C1 segment of cervical spinal cord (tissue), 14 donors: ENCODE data around the gene ARFRP1.
A peak's percentile ranks its signal among the peaks of the same experiment; 100 is the strongest.

Experiments used
- DNase-seq, 14 donors: peaks; one replicate each; lab custom pipeline; 2025; lab: John Stamatoyannopoulos, UW

ARFRP1 gene

DNA sequence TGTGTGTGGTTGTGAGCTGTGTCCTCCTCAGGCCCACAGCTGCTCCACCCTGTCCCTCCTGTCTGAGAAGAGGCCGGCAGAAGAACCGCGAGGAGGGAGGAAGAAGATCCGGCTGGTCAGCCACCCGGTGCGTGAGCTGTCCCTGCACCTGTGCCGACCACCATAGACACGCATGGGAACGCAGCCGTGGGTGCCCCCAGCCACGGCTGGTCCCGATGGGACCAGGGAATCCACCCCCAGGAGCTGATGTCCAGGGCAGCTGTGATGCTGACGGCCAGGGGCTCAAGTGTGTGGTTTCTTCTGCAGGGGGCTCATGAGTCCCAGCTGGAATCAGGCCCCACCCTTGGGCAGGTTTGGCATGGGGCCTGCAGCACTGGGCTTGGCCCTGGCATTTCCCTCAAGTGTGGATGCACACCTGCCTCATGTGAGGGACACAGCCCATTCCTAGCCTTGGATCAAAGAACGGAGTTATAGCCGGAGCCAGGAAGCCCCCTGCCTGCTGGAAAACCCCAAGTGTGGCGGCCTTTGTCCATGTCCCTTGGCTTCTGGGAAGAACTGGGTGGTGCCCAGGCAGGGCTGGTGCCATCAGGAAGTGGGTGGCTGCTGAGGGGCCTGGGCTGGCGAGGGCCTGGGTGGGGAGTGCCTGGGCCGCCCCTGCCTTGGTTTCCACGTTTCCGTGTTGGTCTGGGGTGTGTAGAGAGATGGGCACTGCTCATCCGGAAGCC, 15.9 kb downstream of the ARFRP1 start:
- DNase-seq: no peak

DNA sequence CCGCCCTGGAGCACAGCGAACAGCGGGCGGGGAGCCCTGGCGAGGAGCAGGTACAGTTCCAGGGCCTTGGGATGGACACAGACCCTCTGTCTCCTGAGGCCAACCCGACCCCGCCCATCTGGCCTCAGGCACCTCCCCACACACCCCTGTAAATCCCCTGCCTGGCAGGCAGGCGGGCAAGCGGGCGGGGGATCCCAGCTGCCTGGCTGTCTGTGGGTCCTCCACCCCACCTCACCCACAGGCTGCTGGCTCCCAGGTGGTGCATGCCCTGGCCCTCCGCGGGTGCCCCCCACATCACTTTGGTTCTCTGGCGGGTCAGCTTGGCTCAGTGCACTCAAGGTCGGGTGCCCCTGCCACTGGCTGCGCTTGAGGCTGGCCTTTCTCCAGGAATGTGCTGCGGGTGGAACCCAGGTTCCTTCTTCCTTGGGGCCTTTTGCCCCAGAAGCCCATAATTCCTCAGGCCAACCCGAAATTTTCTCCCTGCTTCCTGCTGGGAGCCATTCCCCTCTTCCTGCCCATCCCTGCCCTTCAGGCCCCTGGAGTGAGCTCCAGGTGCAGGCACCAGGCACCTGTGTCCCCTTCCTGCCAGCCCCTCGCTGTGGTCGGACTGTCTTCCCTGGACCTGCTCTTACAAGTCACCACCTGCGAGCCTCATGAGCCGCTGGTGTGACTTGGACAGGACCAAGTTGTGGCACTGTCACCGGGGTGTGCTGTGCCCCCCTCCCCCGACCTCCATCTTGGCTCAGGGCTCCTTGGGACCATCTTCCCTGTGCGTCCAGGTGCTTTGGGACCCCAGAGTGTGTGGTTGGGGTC, 16.7 kb downstream of the ARFRP1 start:
- no peak for DNase-seq

- no peak for DNase-seq
These were observed 17.5 kb downstream of the ARFRP1 start for GRCh38 chr20:63690003-63690897.

DNA sequence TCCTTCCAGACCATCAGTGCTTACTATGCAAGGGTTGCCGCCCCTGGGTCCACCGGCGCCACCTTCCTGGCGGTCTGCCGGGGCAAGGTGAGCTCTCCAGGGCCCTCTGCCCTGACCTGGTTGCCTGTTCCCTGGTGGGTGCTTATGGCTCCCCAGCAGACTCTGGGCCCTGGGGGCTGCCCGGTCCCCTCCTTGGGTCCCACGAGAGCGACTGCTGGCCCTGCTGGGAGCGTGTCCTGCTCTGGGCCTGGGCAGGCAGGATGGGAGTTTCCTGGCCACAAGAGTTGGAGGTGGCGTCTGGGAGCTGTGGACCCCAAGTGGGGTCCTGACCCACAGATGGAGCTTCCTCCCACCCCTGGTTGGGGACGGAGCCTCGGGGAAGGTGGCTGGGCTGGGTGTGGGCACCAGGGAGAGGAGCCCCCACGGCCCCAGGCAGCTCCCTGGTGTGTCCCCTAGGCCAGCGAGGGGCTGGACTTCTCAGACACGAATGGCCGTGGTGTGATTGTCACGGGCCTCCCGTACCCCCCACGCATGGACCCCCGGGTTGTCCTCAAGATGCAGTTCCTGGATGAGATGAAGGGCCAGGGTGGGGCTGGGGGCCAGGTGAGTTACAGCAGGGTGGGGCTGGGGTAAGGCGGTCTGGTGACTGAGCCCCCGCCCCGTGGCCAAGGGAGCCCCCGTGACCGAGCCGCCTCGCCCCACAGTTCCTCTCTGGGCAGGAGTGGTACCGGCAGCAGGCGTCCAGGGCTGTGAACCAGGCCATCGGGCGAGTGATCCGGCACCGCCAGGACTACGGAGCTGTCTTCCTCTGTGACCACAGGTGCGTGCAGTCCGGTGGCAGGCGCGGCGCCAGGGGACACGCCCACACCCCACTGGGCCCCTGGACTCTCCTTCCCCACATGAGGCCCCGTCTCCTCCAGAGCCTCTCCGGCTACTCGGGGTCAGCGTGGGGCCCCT, 18.5 kb downstream of the ARFRP1 start:
- DNase-seq: no peak

DNA sequence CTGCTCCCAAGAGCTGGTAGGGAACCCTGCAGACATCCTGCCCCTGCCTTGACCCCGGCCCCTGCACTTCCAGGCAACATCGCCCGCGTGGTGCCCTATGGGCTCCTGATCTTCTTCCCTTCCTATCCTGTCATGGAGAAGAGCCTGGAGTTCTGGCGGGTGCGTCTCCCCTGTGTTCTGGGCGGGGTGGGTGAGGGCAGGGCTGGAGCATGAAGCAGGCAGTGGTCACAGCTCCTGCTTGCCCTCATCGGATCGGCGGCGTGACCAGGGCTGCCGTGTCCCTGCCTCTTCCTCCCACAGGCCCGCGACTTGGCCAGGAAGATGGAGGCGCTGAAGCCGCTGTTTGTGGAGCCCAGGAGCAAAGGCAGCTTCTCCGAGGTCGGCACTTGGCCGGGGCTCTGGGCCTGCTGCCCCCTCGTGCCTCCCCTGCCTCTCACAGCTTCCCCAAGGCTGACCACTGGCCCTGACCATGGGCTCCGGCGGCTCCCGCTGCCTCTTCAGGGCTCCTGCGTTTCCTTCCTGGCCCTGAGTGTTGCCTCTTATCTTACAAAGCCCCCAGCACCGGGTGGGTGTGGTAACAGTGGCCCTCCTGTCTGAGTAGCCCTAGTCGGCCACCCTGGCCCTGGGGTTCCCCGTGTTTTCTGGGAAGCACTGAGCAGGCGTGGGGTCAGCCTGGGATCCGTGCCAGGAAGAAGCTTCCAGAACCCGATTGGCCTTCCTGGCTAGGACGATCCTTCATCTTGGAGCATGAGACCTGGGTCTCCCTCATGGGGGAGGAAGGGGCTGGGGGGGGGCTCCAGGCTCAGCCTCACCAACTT, 19.3 kb downstream of the ARFRP1 start:
- DNase-seq: no peak

- no peak for DNase-seq
These were observed 20.2 kb downstream of the ARFRP1 start for GRCh38 chr20:63687419-63688178.

GRCh38 chr20:63686492-63687321, 21.1 kb downstream of the ARFRP1 start:
- peak in 1 of 14 donors; percentile 69 for DNase-seq

DNA sequence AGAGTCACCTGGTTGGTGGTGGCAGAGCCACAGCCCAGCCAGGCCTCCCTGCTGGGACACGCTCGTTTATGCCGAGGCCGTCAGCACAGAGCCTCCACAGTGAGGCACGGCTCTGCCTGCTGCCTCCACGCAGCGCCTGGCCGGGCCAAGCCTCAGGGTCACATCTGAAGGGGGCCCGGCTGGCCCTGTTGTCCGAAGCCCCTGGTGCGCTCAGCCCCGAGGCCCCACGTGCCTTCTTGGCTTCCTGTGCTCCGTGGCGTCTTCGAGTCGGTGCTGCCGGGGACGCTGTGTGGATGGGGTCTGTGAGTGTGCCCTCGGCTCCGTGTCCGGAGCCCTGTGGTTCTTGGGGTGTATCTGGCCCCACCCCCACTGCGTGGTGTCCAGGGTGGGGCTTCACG, 21.7 kb downstream of the ARFRP1 start:
- DNase-seq: no peak

DNA sequence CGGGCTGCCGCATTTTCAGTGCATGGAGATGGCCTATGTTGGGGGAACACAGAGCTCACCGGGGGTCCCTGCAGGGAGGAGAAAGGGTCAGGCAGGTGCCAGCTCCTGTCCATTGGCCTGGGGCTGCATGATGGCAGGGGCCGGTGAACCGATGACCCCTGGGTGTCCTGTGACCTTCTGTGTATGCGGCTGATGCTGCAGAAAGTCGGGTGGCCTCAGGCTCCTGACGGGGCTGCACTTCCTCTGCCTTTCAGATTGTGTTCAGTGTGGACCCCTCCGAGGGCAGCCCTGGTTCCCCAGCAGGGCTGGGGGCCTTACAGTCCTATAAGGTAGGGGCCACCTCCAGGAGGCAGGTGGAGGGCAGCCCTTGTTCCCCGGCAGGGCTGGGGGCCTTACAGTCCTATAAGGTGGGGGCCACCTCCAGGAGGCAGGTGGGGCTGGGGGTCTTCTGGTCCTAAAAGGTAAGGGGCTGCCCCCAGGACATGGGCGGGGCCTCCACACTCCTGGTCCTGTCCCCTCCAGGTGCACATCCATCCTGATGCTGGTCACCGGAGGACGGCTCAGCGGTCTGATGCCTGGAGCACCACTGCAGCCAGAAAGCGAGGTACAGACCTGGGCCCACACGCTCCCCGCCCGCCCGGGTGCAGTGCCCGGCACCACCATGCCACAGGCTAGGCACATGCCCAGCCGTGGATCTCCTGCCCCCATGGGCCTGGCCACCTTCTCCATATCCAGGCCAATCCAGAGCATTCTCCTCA, 22.3 kb downstream of the ARFRP1 start:
- no peak for DNase-seq

GRCh38 chr20:63682384-63683139, 25.2 kb downstream of the ARFRP1 start:
- DNase-seq: no peak

DNA sequence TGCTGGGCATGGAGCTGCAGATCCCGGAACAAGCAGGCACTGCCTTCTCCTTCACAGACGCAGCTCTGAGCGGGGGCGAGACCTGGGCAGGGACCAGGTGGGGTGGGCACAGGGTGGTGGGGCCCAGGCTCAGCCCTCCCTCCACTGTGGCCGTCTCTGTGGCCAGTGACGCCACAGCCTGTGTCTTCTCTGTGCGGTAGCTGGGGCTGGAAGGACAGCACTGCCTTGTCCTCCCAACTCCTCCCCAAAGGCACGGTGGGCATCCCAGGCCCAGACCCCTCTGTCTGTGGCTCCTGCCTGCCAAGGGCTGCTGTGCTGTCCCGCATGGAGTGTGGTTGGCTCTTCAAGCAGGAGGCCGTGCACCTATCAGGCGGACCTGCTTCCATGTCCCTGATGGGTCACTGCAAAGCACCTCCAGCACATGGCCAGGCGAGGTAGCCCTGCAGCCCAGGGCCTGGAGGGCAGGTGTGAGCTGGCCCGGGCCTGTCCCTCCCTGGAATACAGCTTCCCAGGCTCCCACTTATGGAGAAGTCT, 26.1 kb downstream of the ARFRP1 start:
- no peak for DNase-seq

DNA sequence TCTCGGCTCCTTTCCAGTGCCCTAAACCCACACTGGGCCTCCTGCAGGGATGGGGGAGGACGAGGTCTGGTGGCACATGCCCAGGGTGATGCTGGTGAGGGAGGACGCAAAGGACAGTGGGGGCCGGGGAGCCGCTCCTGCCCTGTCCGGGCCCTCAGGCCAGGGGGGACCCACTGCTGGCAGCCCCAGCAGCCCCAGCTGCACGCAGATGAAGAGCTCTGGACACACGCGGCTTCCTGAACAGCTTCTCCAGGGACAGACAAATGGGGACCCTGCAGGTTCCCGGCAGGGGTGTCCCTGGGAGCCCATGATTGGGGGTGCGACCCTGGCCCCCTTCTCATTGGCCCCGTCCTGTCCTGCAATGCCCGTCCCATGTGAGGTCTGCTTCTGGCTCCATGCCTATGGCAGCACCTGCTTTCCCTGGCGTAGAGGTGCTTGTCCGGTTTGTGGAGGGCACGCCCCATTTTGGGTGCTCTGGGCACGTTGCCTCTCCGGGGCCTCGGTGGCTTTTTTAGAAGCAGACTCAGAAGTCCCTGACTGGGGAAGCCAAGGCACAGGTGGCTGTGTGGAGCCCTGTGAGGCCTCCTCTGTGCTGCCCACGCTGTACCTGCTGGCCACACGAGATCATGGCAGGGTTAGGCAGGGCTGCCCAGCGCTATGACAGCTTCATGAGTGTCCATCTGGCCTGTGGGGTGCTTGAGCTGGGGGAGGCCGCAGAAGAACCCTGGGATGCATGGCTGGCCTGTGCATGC, 26.7 kb downstream of the ARFRP1 start:
- no peak for DNase-seq

- DNase-seq: no peak
These were observed 27.3 kb downstream of the ARFRP1 start for GRCh38 chr20:63680427-63680826.

DNA sequence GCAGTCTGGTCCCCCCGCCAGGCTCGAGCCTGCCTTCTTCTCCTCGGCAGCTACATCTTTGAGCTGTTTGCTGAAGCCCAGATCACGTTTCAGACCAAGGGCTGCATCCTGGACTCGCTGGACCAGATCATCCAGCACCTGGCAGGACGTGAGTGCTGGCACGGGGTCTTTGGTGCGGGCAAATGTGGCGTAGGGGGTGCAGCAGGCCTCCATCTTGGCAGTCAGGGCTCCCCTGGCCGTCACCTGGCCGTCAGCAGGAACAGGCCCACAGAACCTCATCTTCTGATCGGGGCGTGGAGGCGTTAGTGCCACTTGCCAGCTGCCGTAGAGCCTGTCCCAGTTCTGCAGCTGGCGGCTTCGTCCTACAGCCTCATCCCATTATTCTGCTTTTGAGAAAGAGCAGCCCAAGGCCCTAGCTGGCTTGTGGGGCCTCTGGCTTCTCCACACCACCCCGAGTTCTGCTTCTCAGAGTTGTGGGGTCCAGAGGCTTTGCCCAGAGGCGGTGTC, 27.9 kb downstream of the ARFRP1 start:
- DNase-seq: no peak

DNA sequence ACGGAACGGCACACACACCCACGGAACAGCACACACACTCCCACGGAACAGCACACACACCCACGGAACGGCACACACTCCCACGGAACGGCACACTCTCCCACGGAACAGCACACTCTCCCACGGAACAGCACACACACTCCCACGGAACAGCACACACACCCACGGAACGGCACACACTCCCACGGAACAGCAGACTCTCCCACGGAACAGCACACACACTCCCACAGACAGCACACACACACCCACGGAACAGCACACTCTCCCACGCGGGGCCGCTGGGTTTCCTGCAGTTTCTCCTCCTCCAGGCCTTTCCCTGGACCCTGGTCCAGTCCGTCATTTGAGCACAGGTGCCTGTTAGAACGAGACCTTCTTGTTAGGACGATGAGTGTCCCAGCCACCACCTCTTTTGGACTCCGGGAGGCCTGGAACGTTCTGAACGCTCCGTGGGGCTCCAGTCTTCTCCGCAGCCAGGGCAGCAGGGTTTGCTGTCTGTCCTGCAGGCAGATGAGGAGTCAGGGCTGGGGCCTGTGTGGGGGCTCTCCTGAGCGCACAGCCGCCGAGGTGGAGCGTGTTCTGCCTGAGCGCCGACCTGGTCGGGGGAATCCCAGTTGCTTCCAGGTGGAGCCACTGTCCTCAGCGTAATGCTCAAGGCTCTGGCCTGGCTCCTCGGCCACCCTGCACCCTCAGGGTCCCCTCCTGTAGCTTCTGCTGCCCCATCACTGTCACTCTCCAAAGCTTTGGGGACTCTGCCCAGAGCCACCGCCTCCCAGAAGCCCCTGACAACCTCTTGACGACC, 28.9 kb downstream of the ARFRP1 start:
- DNase-seq: no peak
